GM03348 (cell line): ENCODE measurements around the gene CEP192.
"Not testable (repeated sequence)": the region's sequence is repeated elsewhere in the genome, so short reads cannot be mapped to it uniquely, and the experiment has no call there.

Experiments used
- DNase-seq: peaks from one replicate; pipeline ENCODE4 v3.0.0; 2012; ENCODE audit warnings: low spot score

The CEP192 gene

DNA sequence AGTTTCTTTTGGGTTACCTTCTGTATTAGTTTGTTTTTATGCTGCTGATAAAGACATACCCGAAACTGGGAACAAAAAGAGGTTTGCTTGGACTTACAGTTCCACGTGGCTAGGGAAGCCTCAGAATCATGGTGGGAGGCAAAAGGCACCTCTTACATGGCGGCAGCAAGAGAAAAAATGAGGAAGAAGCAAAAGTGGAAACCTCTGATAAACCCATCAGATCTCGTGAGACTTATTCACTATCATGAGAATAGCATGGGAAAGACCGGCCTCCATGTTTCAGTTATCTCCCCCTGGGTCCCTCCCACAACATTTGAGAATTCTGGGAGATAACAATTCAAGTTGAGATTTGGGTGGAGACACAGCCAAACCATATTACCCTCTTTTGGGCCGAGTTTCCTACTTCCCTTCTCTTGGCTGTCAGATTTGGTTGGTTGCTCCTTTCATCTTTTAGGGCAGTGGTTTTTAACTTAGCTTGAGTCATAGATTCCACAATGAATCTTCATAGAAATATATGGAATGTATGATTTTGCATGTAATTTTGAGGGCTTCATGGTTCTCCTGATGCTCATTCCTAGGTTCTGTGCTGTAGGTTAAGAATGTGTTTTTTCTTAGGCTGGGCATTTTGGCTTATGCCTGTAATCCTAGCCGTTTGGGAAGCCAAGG is 44.2 kb downstream of the CEP192 start:
- DNase-seq = peak; percentile 62

DNA sequence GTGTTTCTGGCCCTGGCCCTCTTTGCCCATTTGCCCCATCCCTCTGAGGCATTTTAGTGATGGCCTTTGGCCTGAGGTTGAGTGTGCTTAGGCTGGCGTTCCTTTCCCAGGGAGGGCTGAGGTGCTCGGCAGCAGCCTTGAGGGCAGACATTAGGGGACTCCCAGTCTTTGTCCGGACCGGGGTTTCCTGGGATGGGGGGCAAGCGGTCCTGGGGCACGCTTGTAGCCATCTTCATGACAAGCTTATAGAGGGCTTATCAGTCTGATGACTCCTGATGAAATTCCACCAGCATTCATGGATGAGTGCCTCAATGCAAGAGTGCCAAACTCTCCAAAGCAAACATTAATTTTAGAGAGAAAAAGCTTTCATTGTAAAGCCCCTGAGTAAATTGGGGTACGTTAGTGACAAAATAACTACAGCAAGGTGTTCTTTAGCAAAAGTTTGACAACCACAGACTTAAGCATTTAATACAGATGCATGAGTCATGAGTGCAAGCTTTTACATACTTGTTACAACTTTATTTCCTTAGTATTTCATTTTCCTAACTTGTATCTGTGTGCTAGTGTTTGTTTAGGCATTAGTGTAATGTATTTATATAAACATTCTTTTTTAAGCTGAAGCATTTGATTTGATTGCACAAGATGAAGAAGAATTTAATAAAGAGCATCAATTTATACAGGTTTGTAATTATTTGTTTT is 45.6 kb downstream of the CEP192 start:
- peak; percentile 22 for DNase-seq

DNA sequence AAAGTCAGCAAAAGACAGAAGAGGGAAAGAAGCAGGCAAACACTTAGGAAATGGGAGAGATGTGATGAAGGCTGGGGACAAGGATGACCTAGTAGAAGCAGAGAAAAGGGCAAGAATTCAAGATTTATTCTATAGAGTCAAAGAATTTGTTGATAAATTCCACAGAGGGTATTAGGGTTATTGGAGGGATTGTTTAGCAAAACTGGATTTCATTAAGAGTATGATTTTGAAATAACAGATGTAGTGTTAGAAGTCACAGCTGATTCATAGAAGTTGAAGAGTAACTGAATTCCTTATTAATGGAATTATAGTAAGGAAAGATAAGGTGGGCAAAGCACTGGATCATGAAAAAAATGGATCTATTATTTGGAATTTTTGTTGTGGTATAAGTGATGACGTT is 48.6 kb downstream of the CEP192 start:
- DNase-seq = peak; percentile 36

DNA sequence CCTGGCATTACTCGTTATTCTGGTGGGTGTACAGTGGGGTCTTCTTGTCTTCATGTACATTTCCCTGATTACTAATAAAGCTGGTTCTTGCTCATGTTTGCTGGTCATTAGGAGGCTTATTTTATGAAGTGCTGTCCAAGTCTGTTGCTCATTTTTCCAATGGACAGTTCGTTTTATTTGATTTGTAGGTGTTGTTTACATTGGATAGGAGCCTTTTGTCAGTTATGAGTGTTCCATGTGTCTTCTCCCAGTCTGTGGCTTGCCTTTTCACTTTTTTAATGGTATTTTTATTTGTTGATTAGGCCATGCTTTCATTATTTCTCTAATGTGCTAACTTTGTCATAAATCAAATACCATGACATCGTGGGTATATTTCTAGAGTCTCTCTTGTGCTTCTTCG is 51.9 kb downstream of the CEP192 start:
- DNase-seq = no peak

DNA sequence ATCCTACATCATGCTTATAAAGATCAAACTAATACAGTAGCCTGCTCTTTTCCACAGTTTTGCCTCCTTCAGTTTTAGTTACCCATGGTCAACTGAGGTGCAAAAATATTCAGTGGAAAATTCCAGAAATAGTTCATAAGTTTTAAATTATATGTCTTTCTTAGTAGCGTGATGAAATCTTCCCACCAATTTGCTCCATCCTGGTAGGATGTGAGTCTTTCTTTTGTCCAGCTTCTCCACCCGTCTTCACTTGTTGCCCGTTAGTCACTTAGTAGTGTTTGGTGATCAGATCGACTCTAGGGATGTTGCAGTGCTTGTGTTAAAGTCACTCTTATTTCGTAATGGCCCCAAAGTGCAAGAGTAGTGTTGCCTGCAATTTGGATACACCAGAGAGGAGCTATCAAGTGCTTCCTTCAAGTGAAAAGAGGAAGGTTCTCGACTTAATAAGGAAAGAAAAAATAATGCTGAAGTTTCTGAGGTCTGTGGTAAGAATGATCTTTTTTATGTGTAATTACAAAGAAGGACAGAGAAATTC is 57.0 kb downstream of the CEP192 start:
- no peak for DNase-seq

DNA sequence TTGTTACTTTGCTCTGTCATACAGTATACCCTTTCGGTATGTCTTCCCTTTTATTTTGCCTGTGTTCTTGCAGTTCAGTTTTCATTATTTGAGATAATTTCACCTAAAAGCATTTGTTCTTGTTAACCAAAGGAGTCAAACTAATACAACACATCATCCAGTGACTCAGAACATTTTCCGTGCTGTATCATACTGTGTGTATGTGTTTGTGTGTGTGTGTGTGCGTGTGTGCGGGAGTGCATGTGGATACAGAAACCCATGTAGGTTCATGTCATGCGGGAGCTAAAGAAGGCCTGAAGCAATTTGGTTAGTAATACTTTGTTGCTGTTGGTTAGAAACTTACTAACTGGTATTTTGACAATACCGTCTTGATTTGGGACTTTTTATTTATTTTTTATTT is 60.0 kb downstream of the CEP192 start:
- no peak for DNase-seq

DNA sequence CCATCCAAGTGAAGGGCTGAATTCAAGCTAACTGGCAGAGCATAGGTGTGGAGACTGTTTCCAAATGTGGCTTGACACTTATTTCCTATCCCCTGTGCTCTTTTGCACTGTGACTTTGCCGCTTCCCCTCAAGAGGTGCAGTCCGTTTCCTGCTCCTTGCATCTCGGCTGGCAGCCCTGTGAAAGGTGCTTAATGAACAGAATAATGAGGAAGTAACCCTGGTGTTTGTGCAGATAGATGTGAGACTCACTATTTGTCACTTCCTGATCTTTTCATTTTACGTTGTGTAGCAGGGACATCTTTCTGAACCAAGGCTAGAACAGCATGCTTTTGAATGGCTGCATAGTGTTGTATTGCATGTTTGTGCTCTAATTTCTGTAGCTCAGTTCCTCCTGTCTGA is 60.8 kb downstream of the CEP192 start:
- no peak for DNase-seq

DNA sequence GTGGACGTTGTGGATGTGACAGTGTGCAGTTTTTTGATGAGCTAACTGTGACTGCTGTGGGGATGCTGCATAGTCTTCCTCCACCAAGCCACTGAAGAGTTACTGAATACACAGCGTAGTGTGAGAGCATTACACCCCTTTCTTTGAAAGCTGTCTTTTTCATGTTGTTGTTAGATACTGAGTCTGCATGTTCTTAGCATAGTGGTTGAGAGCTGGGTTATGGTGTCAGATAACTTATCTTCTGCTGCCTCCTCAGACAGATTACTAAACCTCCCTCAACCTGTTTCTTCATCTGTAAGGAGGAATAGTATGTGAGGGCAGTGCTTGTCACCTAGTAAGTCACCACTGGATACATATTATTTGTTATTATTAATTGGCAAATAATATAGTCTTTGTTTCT is 63.2 kb downstream of the CEP192 start:
- no peak for DNase-seq

DNA sequence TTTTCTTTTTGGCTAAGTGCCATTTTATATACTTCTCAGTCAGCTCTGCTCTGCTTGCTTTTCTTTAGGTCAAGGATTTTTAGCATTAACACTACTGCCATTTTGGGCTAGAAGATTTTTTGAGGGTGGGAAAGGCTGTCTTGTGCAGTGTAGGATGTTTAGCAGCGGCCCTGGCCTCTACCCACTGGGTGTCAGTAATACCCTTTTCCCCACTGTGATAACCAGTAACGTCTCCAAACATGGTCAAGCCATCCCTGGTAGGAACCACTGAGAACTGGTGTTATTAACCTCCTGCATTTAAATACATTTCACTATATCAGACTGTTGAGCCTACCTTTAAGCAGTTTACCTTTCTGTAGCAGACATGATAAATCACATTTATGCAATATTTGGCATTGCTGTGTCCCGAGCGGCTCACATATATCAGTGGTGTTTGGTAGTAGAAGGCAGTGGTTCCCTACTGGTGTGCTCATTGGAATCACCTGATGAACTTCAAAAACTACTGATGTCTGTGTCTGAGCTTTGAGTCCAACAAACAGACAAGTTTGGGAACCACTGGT is 70.5 kb downstream of the CEP192 start:
- no peak for DNase-seq

DNA sequence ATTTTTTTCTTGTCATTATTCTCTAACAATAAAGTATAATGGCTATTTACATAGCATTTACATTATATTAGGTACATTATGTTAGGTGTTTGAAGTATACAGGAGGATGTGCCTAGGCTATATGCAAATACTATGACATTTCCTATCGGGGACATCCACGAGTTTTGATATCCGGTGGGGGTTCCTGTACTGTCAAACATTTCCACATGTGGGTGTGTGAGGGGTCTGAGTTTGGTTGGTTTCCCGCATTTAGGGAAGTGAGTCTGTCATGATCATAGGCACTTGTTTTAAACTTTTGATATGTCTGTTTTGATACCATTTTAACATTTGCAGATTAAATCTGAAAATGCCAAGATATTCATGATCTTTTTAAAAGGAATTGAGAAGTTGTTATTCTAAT is 76.0 kb downstream of the CEP192 start:
- DNase-seq = no peak

DNA sequence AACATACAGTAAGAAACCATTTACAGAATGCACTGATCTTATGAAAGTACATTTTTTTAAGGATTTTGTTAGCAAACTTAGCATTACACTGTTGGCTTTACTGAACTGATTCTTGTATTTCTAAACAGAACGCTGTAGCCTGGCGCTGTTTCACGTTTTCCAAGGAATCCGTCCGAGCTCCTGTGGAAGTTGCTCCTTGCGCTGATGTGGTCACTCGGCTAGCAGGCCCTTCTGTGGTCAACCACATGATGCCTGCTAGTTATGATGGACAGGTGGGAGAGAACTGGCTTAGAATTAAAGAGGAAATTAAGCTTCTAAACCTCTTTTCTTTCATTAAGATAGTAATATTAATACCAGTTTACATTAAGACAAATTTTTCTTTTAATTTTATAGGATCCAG is 76.8 kb downstream of the CEP192 start:
- no peak for DNase-seq

DNA sequence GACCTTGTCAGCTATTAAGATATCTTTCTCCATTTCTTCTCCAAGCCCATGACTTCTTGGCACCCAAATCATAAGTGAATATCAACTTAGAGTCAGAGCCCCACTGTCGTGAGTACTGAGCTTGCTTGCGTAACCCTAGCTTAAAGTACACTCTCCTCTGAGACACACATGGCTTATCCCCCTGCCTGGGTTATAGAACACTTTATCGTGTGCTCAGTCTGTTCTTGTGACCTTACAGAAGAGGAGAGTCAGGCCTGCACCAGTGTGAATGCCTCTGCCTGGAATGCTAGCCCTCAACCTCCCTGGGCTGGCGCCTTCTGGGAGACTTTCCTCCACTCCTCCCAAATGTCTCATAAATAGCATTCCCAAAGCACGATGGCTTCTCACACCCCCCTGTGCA is 79.3 kb downstream of the CEP192 start:
- DNase-seq = peak; percentile 7

DNA sequence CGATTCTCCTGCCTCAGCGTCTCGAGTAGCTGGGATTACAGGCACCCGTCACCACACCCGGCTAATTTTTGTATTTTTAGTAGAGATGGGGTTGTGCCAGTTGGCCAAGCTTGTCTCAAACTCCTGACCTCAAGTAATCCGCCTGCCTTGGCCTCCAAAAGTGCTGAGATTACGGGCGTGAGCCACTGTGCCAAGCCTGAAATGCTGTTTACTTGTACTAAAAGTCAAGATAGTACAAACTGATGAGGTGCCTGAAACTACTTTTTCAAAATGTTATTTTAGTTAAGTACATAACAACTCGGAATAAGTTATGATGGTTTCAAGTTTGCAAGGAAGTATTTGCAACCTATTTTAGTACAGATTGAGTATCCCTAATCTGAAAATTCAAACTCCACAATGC is 85.7 kb downstream of the CEP192 start:
- DNase-seq = no peak

DNA sequence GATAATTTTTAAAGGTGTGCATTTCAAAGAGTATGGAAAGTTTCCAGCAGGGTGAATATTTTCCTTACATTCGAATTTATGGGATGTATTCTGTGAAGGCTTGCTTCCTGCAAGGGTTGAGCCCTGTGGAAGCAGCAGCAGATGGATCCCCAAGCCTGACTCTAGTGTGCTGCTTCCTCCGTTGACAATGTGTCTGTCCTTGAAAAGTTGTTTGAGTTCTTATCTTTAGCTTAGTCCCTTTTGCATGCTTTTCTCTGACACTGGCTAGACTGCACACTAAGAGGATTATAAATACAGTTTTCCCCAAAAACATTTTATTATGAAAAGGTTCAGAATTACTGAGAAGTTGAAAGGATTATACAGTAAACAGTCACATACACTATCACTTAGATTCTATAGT is 86.3 kb downstream of the CEP192 start:
- DNase-seq = no peak

DNA sequence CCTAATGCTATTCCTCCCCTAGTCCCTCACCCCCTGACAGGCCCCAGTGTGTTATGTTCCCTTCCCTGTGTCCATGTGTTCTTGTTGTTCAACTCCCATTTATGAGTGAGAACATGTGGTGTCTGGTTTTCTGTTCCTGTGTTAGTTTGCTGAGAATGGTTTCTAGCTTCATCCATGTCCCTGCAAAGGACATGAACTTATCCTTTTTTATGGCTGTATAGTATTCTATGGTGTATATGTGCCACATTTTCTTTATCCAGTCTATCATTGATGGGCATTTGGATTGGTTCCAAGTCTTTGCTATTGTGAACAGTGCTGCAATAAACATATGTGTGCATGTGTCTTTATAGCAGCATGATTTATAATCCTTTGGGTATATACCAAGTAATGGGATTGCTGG is 86.9 kb downstream of the CEP192 start:
- DNase-seq = not testable (repeated sequence)

DNA sequence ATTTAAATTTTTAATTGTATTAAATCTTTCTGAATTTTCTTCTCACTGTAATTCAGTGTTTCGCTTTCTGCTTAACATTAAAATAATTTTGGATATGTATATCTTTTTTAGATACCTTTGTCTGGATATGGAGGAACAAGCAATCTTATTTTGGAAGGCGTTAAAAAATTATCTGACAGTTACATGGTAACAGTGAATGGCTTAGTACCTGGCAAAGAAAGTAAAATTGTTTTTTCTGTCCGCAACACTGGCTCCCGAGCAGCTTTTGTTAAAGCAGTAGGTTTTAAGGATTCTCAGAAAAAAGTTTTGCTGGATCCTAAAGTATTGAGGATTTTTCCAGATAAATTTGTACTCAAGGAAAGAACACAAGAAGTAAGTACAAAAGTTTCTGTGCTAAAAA is 95.7 kb downstream of the CEP192 start:
- no peak for DNase-seq

DNA sequence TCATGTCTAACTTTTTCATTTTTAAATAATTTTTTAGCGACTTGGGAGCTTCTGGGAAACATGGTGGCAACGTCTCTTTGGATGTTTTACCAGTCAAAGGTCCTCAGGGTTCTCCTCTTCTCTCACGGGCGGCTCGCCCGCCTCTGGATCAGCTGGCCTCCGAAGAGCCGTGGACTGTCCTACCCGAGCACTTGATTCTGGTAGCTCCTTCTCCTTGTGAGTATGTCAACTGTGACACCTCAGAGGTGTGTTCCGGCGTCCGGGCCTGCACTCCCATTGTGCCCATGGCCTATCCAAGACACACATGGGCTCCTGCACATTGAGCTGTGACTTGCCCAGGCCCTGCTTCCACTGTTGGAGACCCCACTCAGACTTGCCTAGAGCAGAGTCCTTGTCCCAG is 104.3 kb downstream of the CEP192 start:
- no peak for DNase-seq

DNA sequence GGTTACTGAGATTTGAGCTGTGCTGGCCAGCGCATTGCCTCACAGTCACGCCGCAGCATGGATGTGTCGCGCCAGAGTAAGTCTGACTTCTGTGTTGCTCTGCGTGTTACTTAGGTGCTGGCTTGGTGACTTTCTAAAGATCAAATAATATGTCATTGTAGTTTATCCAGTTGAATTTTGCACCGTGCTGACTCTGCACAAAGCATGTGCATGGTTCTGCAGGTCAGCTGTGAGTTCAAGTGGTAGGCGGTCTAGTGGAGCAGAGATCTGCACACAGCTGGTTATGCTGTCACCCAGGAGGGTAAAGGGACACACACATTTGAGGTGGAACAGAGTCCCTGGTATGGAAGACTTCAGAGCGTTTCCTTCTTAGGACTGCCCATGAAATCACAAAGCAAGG is 105.1 kb downstream of the CEP192 start:
- no peak for DNase-seq

DNA sequence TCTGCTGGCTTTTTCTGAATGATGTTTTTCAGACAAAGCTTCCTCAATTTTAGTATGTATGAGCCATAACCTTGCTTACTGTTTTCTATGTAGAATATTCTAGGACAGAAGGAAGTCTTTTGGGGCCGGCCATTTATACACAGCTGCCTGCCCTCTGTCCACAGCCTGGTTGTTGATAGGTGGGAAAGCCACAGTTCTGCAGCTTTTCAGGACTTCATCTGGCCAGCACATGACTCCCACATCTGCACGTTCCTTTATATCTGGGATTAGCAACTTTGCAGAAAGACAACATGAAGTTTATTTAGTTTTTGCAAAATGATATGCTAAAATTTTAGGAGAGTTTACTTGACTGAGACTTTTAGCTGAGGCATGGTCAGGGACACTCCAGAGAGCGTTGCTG is 105.6 kb downstream of the CEP192 start:
- DNase-seq = no peak

DNA sequence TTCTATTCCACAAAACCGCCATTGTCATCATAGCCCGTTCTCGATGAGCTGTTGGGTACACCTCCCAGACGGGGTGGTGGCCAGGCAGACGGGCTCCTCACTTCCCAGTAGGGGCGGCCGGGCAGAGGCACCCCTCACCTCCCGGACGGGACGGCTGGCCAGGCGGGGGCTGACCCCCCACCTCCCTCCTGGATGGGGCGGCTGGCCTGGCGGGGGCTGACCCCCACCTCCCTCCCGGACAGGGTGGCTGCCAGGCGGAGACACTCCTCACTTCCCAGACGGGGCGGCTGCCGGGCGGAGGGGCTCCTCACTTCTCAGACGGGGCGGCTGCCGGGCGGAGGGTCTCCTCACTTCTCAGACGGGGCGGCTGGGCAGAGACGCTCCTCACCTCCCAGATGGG is 106.9 kb downstream of the CEP192 start:
- not testable (repeated sequence) for DNase-seq

DNA sequence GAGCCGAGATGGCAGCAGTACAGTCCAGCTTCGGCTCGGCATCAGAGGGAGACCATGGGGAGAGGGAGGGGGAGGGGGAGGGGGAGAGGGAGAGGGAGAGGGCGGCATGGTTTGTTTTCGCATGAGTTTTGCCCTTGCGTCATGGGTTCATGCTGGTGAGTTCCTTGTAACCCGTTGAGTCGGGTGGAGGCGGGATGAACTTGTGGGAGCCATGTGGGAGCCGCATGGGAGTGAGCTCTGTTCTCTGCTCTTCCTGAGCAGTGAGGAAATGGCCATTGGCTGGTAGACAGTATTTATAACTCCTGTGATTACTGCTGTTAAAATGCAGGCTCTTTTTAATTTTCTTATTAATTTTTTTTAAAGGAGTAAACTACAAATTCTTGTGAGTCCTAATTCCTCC is 108.0 kb downstream of the CEP192 start:
- DNase-seq = no peak

DNA sequence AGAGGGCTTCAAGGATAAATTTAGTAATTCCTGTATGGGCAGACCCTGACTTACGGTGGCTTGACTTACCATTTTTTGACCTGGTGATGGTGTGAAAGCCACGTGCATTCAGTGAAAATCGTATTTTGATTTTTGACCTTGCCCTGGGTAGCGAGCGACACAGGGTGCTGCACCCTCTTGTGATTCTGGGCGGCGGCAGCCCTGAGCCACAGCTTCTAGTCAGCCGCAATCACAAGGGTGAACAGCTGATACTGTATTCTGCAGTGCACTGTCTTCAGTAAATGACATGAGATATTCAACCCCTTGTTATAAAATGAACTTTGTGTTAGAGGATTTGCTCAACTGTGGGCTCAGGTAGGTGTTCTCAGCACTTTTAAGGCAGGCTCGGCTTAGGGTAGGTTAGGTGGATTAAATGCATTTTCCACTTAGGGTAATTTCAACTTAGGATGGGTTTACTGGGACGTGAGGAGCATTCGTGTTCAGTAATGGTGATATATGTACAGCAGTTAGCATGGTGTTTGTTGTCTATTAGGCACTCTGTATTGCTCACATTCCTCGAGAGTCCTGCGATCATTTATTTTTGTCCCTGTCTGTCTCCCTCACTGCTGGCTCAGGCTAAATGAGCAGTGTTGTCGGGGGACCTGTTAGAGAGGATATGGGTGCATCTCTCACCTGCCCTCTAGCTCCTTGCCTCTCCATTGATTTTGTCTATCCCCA is 109.9 kb downstream of the CEP192 start:
- no peak for DNase-seq

DNA sequence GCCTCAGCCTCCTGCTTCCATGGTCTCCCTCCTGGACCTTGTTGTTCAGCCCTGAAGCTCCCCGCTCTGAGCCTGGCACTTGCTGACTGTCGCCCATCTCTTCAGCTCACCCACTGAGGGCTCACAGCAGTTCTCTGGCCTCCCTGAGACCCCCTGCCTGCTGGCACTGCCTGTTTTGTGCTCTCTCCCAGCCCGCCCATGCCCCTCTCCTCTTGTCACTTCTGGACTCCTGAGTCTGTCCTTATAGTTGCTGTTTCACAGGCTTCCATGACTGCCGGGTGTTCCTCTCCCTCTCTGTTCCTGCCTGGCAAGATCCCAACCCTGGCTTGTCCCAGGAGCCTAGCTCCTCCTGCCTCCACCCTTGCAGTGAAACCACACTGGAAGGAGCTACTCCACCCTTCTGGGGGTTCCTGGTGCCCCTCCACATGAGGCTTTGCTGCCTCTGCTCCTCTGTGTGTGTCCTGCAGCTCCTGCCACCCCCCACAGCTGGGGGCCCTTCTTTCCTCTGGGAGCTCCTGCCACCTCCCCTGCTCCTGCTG is 110.6 kb downstream of the CEP192 start:
- DNase-seq = no peak
